ENCODE measurements around the gene IMP4.

- TF ChIP-seq CTCF (optimal IDR thresholded peaks at IDR 0.05 in 1 of 3, IDR thresholded peaks at IDR 0.05 in 1 of 3, conservative IDR thresholded peaks at IDR 0.05 in 1 of 3; ENCODE audit: extremely low read depth in 1 of 3, insufficient read depth in 2 of 3, low read length in 3 of 3) (no peak), EZH2 (IDR thresholded peaks at IDR 0.05; ENCODE audit: low read length) (no peak)
Measured at GRCh38 chr2:130382313-130382917, 39.7 kb downstream of the IMP4 start.

All from keratinocyte (primary cell).